ENCODE results near the gene APBB1. TPM values are rescaled to one million over a fixed set of nuclear protein-coding genes. Genes with fewer than 3 reads are reported as not detected.

Gene APBB1
- total RNA-seq, 1 experiment from 2014 or later: 12.4 TPM

GRCh38 chr11:6453152-6453551 is 34.3 kb upstream of the APBB1 start:
- no peaks in the 10 kb centered on the region for H3K9me3 ChIP-seq (ENCODE audit: control insufficient read depth in 1 of 2, insufficient read depth in 1 of 2, low read depth in 1 of 2, low read length in 2 of 2)
- no peak overlapping the region for H3K4me3 ChIP-seq (replicated peaks in 1 of 2; ENCODE audit: low read depth in 1 of 2, low read length in 2 of 2)
- ChIA-PET CTCF (interaction anchor here (2.1 to 3.7 kb wide), 2 partner anchors 9 to 14 kb away, joined by 6 to 15 read pairs; no protein-coding TSS in a partner anchor), POLR2A (no interaction called here), RAD21 (ENCODE audit: low non-redundant PET in 1 of 2, low total read pairs in 2 of 2, uncharacterized antibody in 2 of 2, unreplicated experiment in 2 of 2) (no interaction called here)
- H3K4me2 ChIP-seq (ENCODE audit: low read length): no peak overlapping the region
- intact Hi-C loops (cut with micrococcal nuclease): no loop called here
- H3K4me1 ChIP-seq (ENCODE audit: control insufficient read depth in 1 of 2, insufficient read depth in 2 of 2, low read length in 2 of 2): no peaks in the 10 kb centered on the region
- no peak for DNase-seq (ENCODE audit: low read depth, low spot score)
- ATAC-seq: no peak
- no peaks in the 10 kb centered on the region for H3K27me3 ChIP-seq (ENCODE audit: insufficient read depth, low read length)
- peaks cover 4 to 6% of the 10 kb centered on the region in 2 experiments; a peak in 2 of 4 replicates for H3K36me3 ChIP-seq (ENCODE audit: control insufficient read depth in 1 of 2, insufficient read depth in 2 of 2, low read length in 2 of 2)
- H2AFZ ChIP-seq (ENCODE audit: low read depth, low read length, poor library complexity, severe bottlenecking): no peak overlapping the region
- H3K27ac ChIP-seq (ENCODE audit: low read depth, low read length): no peak overlapping the region
- no peaks in the 10 kb centered on the region for H3K79me2 ChIP-seq (ENCODE audit: insufficient read depth, low read length)
- BruUV-seq (replicated peaks): no TSS peak
- no peak for TF ChIP-seq ZNF274 (IDR thresholded peaks at IDR 0.05; ENCODE audit: low read depth, low read length)
- TF ChIP-seq FOSL1 (IDR thresholded peaks at IDR 0.05; ENCODE audit: low read depth): no peak
- no peak for TF ChIP-seq TCF7L2 (IDR thresholded peaks at IDR 0.05; ENCODE audit: borderline replicate concordance, extremely low read depth, insufficient read depth, insufficient read length)
- no peak for TF ChIP-seq REST (IDR thresholded peaks at IDR 0.05; ENCODE audit: low read depth)
- H4K20me1 ChIP-seq (ENCODE audit: insufficient read depth): no peaks in the 10 kb centered on the region
- no peaks in the 10 kb centered on the region for H3K9me2 ChIP-seq (ENCODE audit: insufficient read depth)
- H3K9ac ChIP-seq (ENCODE audit: low read length): no peak overlapping the region

GRCh38 chr11:6452219-6452618 is 33.3 kb upstream of the APBB1 start:
- Histone ChIP-seq H4K20me1 (ENCODE audit: insufficient read depth) (no peaks in the 10 kb centered on the region), H3K36me3 (ENCODE audit: control insufficient read depth in 1 of 2, insufficient read depth in 2 of 2, low read length in 2 of 2) (peaks cover 4 to 6% of the 10 kb centered on the region in 2 experiments; a peak in 2 of 4 replicates), H3K27me3 (ENCODE audit: insufficient read depth, low read length) (no peaks in the 10 kb centered on the region), H3K4me3 (replicated peaks in 1 of 2; ENCODE audit: low read depth in 1 of 2, low read length in 2 of 2) (no peak overlapping the region), H3K9ac (ENCODE audit: low read length) (no peak overlapping the region), H3K4me1 (ENCODE audit: control insufficient read depth in 1 of 2, insufficient read depth in 2 of 2, low read length in 2 of 2) (no peaks in the 10 kb centered on the region), H2AFZ (ENCODE audit: low read depth, low read length, poor library complexity, severe bottlenecking) (no peak overlapping the region), H3K27ac (ENCODE audit: low read depth, low read length) (no peak overlapping the region), H3K9me2 (ENCODE audit: insufficient read depth) (no peaks in the 10 kb centered on the region), H3K9me3 (ENCODE audit: control insufficient read depth in 1 of 2, insufficient read depth in 1 of 2, low read depth in 1 of 2, low read length in 2 of 2) (no peaks in the 10 kb centered on the region), H3K79me2 (ENCODE audit: insufficient read depth, low read length) (no peaks in the 10 kb centered on the region), H3K4me2 (ENCODE audit: low read length) (no peak overlapping the region)
- TF ChIP-seq JUND (IDR thresholded peaks at IDR 0.05): no peak
- no peak for TF ChIP-seq CTCF (IDR thresholded peaks at IDR 0.05 in 2 of 3, conservative IDR thresholded peaks at IDR 0.05 in 1 of 3; ENCODE audit: borderline replicate concordance in 1 of 3, insufficient read depth in 1 of 3, low read depth in 2 of 3, low read length in 2 of 3)
- TF ChIP-seq CBX3 (IDR thresholded peaks at IDR 0.05; ENCODE audit: low read depth): no peak
- no peak for TF ChIP-seq ZFX (IDR thresholded peaks at IDR 0.05)
- TF ChIP-seq CEBPB (IDR thresholded peaks at IDR 0.05; ENCODE audit: low read depth): no peak
- intact Hi-C loops (cut with micrococcal nuclease): no loop called here
- ATAC-seq: no peak
- no TSS peak for BruUV-seq (replicated peaks)
- ChIA-PET RAD21 (ENCODE audit: low non-redundant PET in 1 of 2, low total read pairs in 2 of 2, uncharacterized antibody in 2 of 2, unreplicated experiment in 2 of 2) (no interaction called here), POLR2A (no interaction called here), CTCF (interaction anchor here (3.7 kb wide), 1 partner anchor 8 kb away, joined by 15 read pairs; no protein-coding TSS in a partner anchor)
- no peak for DNase-seq (ENCODE audit: low read depth, low spot score)

Measured in HCT116 (cell line).